ENCODE measurements around the gene SIM2.

GRCh38 chr21:36788120-36788638 is 89.3 kb downstream of the SIM2 start:
- TF ChIP-seq CTCF (conservative IDR thresholded peaks at IDR 0.05 in 1 of 2, IDR thresholded peaks at IDR 0.05 in 1 of 2; ENCODE audit: extremely low read depth in 1 of 2, insufficient read depth in 1 of 2, low read depth in 1 of 2, low read length in 2 of 2) (no peak), EZH2 (IDR thresholded peaks at IDR 0.05; ENCODE audit: borderline replicate concordance, low read length) (no peak)
